Renal cortex interstitium (tissue), 11 donors: ENCODE data around the gene NAGPA. TPM values are rescaled to one million over a fixed set of nuclear protein-coding genes. Genes with fewer than 3 reads are reported as not detected.

Experiments used
- DNase-seq, 11 donors: peaks; one replicate each; pipeline ENCODE4 v3.0.0-alpha.2; 2013; ENCODE audit warnings: low read depth in 9 of 11, low spot score in 4 of 11; ENCODE audit errors: extremely low read depth in 1 of 11
- polyA plus RNA-seq, 3 donors: library from polyadenylated mRNA; unstranded; fragments of 120-200 nt; gene quantifications; one replicate each; pipeline ENCODE4 v1.2.1, GENCODE V29; 2013; ENCODE audit not compliant: insufficient read length in 3 of 3

Gene NAGPA
- polyA plus RNA-seq, 3 donors: 7.6 to 14.6 (median 11.6) TPM

- no peak for DNase-seq
These were observed 45.1 kb downstream of the NAGPA start for GRCh38 chr16:4988647-4989046.

- DNase-seq: no peak
These were observed 46.0 kb downstream of the NAGPA start for GRCh38 chr16:4987580-4988374.

DNA sequence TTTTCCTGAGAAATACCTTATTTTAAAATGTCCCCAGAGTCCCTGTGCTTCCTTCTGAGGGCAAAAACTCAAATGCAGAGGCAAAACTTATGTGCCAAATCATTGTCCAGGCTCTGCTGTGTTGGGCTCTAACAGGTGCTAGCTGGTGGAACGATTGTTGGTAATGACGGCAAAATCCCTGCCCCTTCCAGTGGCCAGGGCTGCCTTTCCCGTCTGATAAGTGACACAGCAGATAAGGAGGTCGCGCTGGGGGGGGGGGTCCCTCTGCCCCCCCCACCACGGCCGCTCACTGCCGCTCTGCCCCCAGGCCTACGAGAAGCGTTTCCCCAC is 46.5 kb downstream of the NAGPA start:
- no peak for DNase-seq

GRCh38 chr16:4984174-4984990 is 49.4 kb downstream of the NAGPA start:
- DNase-seq: no peak

GRCh38 chr16:4982056-4982867 is 51.5 kb downstream of the NAGPA start:
- DNase-seq: no peak

DNA sequence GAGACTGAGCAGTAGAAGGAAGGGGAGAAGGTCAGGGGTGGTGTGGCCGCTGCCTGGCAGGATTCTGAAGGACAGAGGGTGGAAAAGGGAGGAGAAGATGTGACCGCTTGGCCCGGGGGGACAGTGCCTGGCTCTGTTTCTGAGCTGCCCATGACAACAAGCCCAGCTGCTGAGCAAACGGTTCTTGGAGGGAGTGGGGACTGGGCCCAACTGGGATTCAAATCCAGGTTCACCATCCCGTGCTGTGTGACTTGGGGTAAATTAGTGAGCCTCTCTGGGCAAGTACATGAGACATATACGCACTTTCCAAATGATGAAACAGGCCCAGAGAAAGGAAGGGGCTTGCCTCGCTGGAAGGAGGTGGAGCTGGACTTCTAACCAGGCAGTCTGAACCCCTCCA is 52.3 kb downstream of the NAGPA start:
- DNase-seq: no peak

- no peak for DNase-seq
These were observed 53.0 kb downstream of the NAGPA start for GRCh38 chr16:4980691-4981090.

GRCh38 chr16:4979736-4980660 is 53.7 kb downstream of the NAGPA start:
- DNase-seq: no peak

- DNase-seq: no peak
These were observed 54.6 kb downstream of the NAGPA start for GRCh38 chr16:4979164-4979563.

GRCh38 chr16:4976611-4977145 is 57.1 kb downstream of the NAGPA start:
- DNase-seq: no peak

DNA sequence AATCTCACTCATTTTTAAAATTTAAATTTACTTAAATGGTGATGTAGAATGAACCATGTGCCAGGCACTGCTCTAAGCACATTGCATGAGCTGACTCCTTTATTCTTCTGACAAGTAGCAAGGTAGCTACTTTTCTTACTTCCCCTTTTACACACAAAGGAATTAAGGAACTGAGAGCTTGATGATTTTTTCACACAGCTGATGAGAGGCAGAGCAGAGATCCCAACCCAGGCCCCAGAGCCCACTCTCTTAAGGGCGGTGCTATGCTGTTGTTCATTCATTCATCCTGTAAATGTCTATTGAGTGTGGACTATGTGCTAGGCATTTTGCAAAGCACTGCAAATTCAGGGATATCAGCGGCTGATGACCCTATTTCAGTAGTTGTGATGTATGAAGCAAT is 57.7 kb downstream of the NAGPA start:
- DNase-seq: no peak

Other genes starting within 250 kb of the NAGPA start
- 1 to 10 TPM in 1 of 3 donors, under 1 TPM in 1, not detected in 1; 0.32 to 6.1 TPM for gene SEPTIN12, start 245.6 kb downstream of the NAGPA start, polyA plus RNA-seq
- 10 to 100 TPM in 1 of 3 donors, 1 to 10 TPM in 2; 3.6 to 13.3 (median 9.0) TPM for gene SMIM22, start 238.6 kb downstream of the NAGPA start, polyA plus RNA-seq
- gene ROGDI, start 231.3 kb downstream of the NAGPA start, polyA plus RNA-seq: 10 to 100 TPM; 12.9 to 42.4 (median 41.0) TPM
- gene GLYR1, start 186.6 kb downstream of the NAGPA start, polyA plus RNA-seq: 100 to 1,000 TPM in 2 of 3 donors, 10 to 100 TPM in 1; 79.8 to 134 (median 127) TPM
- 10 to 100 TPM; 35.1 to 36.2 (median 35.2) TPM for gene UBN1, start 186.5 kb downstream of the NAGPA start, polyA plus RNA-seq
- 10 to 100 TPM; 23.1 to 30.5 (median 29.3) TPM for gene PPL, start 96.8 kb downstream of the NAGPA start, polyA plus RNA-seq
- gene SEC14L5, start 75.6 kb downstream of the NAGPA start, polyA plus RNA-seq: under 1 TPM; 0.21 to 0.36 (median 0.33) TPM
- gene C16orf89, start 32.0 kb upstream of the NAGPA start, polyA plus RNA-seq: 1 to 10 TPM; 4.3 to 9.3 (median 7.5) TPM
- 10 to 100 TPM; 21.9 to 26.6 (median 24.9) TPM for gene ALG1, start 37.9 kb upstream of the NAGPA start, polyA plus RNA-seq
- gene EEF2KMT, start 63.9 kb upstream of the NAGPA start, polyA plus RNA-seq: 10 to 100 TPM; 11.1 to 14.4 (median 13.7) TPM